Measurements from ENCODE around the gene ABCA1. TPM values are rescaled to one million over a fixed set of nuclear protein-coding genes. Genes with fewer than 3 reads are reported as not detected.
A peak's percentile ranks its signal among the peaks of the same experiment; 100 is the strongest.

Gene ABCA1
- total RNA-seq, 2 experiments from 2014 or later, result 0.93 to 1.6 TPM

DNA sequence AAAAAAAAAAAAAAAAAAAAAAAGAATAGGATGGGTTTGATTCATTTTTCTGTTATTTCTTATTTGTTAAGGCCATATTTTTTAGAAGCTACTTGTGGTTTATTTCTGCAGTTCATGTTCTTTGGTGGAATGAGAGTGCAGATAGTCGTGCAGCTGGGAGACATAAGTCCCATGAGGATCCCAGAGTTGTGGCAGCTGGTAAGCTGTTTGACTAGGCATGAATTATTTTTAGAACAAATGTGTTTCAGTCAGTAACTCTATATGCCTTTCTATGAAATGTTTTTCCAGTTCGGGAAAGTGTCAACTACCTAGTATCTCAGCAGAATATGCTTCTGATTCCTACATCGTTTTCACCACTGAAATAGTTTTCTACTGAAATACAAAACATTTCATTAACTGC lies 169.0 kb downstream of the ABCA1 start:
- Mint-ChIP-seq H3K4me3 (no peak overlapping the region), H3K27ac (no peak overlapping the region), H3K9me3 (no peaks in the 10 kb centered on the region), H3K36me3 (ENCODE audit: low read depth) (peaks cover 8% of the 10 kb centered on the region), H3K27me3 (no peaks in the 10 kb centered on the region), H3K4me1 (peaks cover 4% of the 10 kb centered on the region)
- no peak for DNase-seq
- CTCF ChIA-PET, result no interaction called here
- POLR2A ChIA-PET, result interaction anchor here (1.2 kb wide), 1 partner anchor 10 kb away, joined by 3 read pairs; no protein-coding TSS in a partner anchor

DNA sequence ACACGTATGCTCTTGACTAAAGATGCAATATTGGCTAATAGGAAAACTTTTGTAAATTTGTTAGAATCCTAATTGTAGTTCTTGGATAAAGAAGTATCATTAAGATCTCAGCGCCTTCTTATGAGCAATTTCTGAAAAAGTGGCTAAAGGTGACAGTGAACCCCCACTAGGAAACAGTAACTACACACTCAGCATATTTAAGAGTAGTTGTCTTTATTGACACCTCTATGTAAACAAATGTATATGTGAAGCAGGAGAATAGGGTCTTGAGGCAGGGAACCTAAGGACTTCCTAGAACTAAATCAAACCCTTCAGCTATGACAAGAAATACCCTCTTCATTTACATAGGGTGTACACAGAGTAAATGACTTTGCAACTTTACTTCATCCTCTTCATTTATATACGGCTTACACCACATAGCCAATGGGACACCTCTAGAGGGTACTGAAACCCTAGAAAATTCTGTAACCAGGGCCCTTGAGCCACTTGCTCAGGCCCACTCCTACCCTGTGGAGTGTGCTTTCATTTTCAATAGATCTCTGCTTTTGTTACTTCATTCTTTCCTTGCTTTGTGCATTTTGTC lies 177.7 kb downstream of the ABCA1 start:
- POLR2A ChIA-PET, result interaction anchor here (4.4 kb wide), 1 partner anchor 12 kb away, joined by 57 read pairs; the partner anchor contains the start of gene NIPSNAP3B
- H3K9me3 Mint-ChIP-seq, result no peaks in the 10 kb centered on the region
- DNase-seq, result no peak
- H3K27ac Mint-ChIP-seq, result no peak overlapping the region
- peaks cover 29% of the 10 kb centered on the region for H3K36me3 Mint-ChIP-seq (ENCODE audit: low read depth)
- peaks cover 26% of the 10 kb centered on the region for H3K4me1 Mint-ChIP-seq
- CTCF ChIA-PET, result no interaction called here
- no peaks in the 10 kb centered on the region for H3K27me3 Mint-ChIP-seq
- no peak overlapping the region for H3K4me3 Mint-ChIP-seq

DNA sequence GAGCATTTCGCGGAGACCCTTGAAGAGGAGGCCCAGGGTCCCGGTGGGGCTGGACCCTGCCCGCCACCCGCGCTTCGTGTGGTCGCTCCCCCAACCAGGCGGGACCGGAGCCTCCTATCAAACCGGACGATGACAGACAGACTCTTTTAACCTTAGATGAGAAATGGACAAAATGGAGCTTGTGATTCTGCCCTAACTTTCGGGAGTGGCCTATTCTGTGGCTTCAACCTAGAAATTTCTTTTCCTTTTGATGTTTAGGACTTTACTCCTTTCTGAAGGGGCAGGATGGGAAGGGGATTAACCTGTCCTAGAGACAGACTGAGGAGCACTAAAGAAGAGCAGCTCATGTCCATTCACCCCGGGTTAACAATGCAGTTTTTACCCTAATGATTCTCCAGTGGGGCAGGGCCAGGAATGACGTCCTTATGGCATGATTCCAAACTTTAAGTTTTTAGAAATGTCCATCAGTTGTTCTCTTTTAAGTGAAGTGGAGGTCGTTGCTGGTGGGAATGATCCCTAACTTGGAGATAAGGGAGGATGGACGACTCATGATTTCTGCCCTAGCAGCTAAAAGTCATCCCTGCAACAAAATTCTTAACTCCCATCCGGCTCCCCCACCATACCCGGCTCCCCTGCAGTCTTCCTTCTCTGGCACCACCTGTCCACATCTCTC lies 179.5 kb downstream of the ABCA1 start:
- Mint-ChIP-seq H3K36me3 (ENCODE audit: low read depth) (peaks cover 21% of the 10 kb centered on the region), H3K27ac (peak overlapping the region; percentile 98), H3K27me3 (peaks cover 2% of the 10 kb centered on the region), H3K9me3 (no peaks in the 10 kb centered on the region), H3K4me3 (peak overlapping the region; percentile 98), H3K4me1 (peaks cover 26% of the 10 kb centered on the region)
- no peak for DNase-seq
- CTCF ChIA-PET, result interaction anchor here (0.8 to 1.9 kb wide), 5 partner anchors 14 to 657 kb away, joined by 3 to 15 read pairs (median 4); partner anchors contain the start of genes NIPSNAP3B, SLC44A1 and SMC2
- POLR2A ChIA-PET, result interaction anchor here (0.9 to 4.4 kb wide), 9 partner anchors 7 to 655 kb away, joined by 3 to 57 read pairs (median 5); partner anchors contain the start of genes NIPSNAP3B, SLC44A1 and SMC2

DNA sequence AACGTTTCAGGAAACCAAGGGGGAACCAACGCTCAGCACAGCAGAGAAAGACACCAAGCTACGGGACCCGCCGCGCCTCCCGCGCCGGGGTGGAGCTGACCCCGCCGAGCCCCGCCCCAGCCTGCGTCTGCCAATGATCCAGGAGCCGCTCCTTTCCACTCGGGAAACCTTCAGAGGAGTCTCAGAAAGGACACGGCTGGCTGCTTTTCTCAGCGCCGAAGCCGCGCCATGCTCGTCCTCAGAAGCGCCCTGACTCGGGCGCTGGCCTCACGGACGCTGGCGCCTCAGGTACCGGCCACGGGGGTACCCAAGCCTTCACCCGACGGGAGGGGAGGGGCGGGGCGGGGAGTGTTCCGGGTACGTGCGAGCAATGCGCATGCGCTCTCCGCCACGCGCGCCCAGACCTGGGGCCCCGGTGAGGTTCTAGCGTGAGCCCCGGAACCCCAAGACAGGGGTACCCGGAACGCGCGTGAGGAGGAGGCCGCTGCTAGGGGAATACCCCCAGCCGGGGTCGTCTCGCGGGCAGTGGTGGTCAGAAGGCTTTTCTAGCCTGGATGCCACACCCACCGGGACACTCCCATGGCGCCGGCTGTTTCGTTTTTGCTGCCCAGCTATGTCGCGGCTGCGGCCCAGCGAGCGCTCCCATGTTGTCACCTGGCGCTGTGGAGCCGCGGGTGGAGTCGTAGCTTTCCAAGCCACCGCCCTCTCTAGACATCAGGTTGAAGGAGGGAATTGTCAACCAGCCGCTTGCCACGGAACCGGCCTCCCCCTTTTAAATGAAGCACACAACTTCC lies 180.2 kb downstream of the ABCA1 start, which contains the start of gene NIPSNAP3A:
Gene NIPSNAP3A, plus strand, starts transcription at position 119 of the 794 bp plus-strand sequence. Its CDS starts 110 bp downstream, at position 229.
- Mint-ChIP-seq H3K4me1 (peaks cover 28% of the 10 kb centered on the region), H3K9me3 (no peaks in the 10 kb centered on the region), H3K27ac (peak within 1 kb of the TSS; percentile 98), H3K36me3 (ENCODE audit: low read depth) (peaks cover 18% of the 10 kb centered on the region), H3K4me3 (peak within 1 kb of the TSS; percentile 98), H3K27me3 (peaks cover 2% of the 10 kb centered on the region)
- DNase-seq, result peak; percentile 88
- ChIA-PET POLR2A (interaction anchor here (0.9 to 4.4 kb wide), 9 partner anchors 8 to 654 kb away, joined by 3 to 57 read pairs (median 5); partner anchors contain the start of genes NIPSNAP3B, SLC44A1 and SMC2), CTCF (interaction anchor here (0.8 to 1.9 kb wide), 5 partner anchors 15 to 657 kb away, joined by 3 to 15 read pairs (median 3); partner anchors contain the start of genes NIPSNAP3B and SMC2)

DNA sequence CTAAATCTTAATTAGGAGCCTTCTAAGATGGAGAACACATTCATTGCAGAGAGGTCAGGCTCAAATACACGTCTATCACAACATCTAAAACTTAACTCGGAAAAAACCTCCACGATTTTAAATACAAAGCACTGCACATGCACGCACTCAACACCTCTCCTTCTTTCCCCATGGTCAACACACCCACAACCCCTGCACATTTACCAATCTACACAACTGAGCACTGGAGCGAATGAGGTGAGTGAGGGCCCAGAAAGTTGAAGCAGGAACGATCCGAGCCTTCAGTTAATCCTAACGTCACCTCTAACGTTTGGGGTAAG lies 180.8 kb downstream of the ABCA1 start:
- Mint-ChIP-seq H3K4me1 (peaks cover 28% of the 10 kb centered on the region), H3K27ac (peak overlapping the region; percentile 98), H3K4me3 (peak overlapping the region; percentile 98), H3K9me3 (no peaks in the 10 kb centered on the region), H3K27me3 (peaks cover 2% of the 10 kb centered on the region), H3K36me3 (ENCODE audit: low read depth) (peaks cover 12% of the 10 kb centered on the region)
- POLR2A ChIA-PET, result interaction anchor here (2.1 to 4.4 kb wide), 5 partner anchors 9 to 654 kb away, joined by 5 to 57 read pairs (median 12); partner anchors contain the start of genes NIPSNAP3B, SLC44A1 and SMC2
- no peak for DNase-seq
- CTCF ChIA-PET, result interaction anchor here (1.1 to 1.9 kb wide), 2 partner anchors 16 to 651 kb away, joined by 3 to 15 read pairs; partner anchors contain the start of gene NIPSNAP3B

DNA sequence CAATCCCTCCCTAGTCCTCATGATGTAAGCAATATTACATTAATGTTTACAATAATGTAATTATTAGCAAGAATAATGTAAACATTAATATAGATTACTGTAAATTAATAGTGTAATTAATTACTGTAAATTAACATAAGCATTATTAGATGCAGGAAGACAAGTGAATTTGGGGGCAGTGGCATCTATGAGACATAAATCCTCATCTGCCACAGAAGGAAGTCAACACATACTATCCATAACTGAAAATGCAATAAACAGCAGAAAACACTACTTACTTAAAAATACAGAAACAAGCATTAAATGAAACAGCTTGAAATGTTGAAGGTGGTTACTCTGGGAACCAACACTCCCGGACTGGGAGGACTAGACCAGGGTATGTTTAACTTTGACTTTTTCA lies 181.2 kb downstream of the ABCA1 start:
- H3K4me1 Mint-ChIP-seq, result peaks cover 28% of the 10 kb centered on the region
- ChIA-PET CTCF (interaction anchor here (1.1 to 1.3 kb wide), 2 partner anchors 17 to 651 kb away, joined by 3 read pairs; partner anchors contain the start of gene NIPSNAP3B), POLR2A (interaction anchor here (2.1 to 4.4 kb wide), 5 partner anchors 9 to 653 kb away, joined by 5 to 57 read pairs (median 12); partner anchors contain the start of genes NIPSNAP3B, SLC44A1 and SMC2)
- peaks cover 2% of the 10 kb centered on the region for H3K27me3 Mint-ChIP-seq
- H3K36me3 Mint-ChIP-seq (ENCODE audit: low read depth), result peaks cover 9% of the 10 kb centered on the region
- no peak for DNase-seq
- peak overlapping the region; percentile 98 for H3K4me3 Mint-ChIP-seq
- H3K9me3 Mint-ChIP-seq, result no peaks in the 10 kb centered on the region
- H3K27ac Mint-ChIP-seq, result peak overlapping the region; percentile 98

DNA sequence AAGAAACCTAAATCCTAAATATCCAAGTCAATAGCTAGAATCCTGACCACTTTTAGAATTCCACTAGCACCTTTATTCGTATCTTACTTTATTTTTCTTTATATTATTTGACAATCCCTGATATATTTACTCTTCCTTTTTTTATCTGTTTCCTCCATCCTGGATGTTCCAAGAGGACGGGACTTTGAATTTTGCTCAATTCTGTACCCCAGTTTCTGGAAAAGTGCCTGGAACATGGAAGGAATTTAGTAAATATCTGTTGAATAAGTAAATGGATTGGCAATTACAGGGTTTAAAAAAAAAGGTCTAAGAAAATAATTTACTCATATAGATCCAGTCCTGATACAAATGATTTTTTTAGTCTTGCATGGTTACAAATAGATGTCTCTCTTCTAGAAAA lies 181.7 kb downstream of the ABCA1 start:
- Mint-ChIP-seq H3K9me3 (no peaks in the 10 kb centered on the region), H3K36me3 (ENCODE audit: low read depth) (peaks cover 4% of the 10 kb centered on the region), H3K4me3 (no peak overlapping the region), H3K27me3 (peaks cover 2% of the 10 kb centered on the region), H3K27ac (no peak overlapping the region), H3K4me1 (peaks cover 28% of the 10 kb centered on the region)
- CTCF ChIA-PET, result interaction anchor here (1.3 kb wide), 2 partner anchors 15 to 17 kb away, joined by 3 read pairs; partner anchors contain the start of gene NIPSNAP3B
- DNase-seq, result no peak
- POLR2A ChIA-PET, result interaction anchor here (2.1 to 4.4 kb wide), 5 partner anchors 9 to 653 kb away, joined by 5 to 57 read pairs (median 12); partner anchors contain the start of genes NIPSNAP3B, SLC44A1 and SMC2

DNA sequence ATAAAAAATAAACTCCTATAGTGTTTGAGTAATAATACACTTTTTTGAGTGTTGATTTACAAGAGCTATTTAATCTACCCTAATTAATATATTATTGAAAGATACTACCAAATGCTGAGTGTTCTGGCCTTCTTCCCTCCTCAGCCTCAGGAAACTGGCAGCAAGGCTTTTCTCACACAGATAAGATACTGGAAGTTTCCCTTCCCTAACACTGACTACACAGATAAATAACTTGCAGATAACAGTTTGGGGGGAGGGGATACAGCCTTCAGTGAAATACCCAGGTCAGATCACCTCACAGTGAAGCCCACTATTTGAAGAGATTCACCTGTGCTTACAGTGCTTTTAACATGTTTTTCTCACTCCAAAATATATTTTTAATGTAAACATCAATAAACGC lies 182.1 kb downstream of the ABCA1 start:
- peaks cover 2% of the 10 kb centered on the region for H3K36me3 Mint-ChIP-seq (ENCODE audit: low read depth)
- H3K9me3 Mint-ChIP-seq, result no peaks in the 10 kb centered on the region
- H3K27me3 Mint-ChIP-seq, result peaks cover 2% of the 10 kb centered on the region
- H3K4me3 Mint-ChIP-seq, result no peak overlapping the region
- peaks cover 27% of the 10 kb centered on the region for H3K4me1 Mint-ChIP-seq
- no peak overlapping the region for H3K27ac Mint-ChIP-seq
- POLR2A ChIA-PET, result interaction anchor here (1.6 to 4.2 kb wide), 2 partner anchors 18 to 652 kb away, joined by 4 to 32 read pairs; partner anchors contain the start of genes NIPSNAP3B and SMC2
- DNase-seq, result no peak
- CTCF ChIA-PET, result interaction anchor here (1.3 kb wide), 2 partner anchors 16 to 18 kb away, joined by 3 read pairs; partner anchors contain the start of gene NIPSNAP3B

DNA sequence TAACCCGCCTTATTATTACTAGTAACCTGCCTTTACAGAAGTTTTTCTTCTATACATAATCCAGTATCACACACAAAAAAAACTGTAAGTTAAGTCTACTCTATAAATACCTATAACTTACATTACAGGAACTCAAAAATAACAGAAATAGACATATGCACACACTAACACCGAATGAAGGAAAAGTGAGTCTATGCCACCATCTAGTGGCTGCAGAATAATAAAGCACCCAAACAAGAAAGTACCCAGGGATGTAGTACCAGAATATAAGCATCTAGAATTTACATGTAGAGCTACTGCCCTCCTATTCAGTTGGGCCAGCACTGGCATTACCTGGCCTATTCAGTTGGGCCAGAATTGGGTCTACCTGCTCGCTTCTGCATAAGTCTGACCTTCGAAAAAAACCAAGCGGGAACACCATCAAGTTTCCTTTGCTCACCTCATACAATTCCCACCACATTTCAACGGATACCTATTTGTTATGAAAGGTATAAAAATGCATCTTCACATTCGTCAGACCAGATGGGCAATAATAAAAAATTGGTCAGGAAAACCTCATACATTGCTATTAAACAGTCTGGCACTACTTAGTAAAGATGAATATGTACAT lies 184.5 kb downstream of the ABCA1 start:
- Mint-ChIP-seq H3K4me1 (peaks cover 12% of the 10 kb centered on the region), H3K9me3 (no peaks in the 10 kb centered on the region), H3K4me3 (no peak overlapping the region), H3K36me3 (ENCODE audit: low read depth) (no peaks in the 10 kb centered on the region), H3K27me3 (peaks cover 2% of the 10 kb centered on the region), H3K27ac (no peak overlapping the region)
- ChIA-PET POLR2A (no interaction called here), CTCF (interaction anchor here (1.3 to 1.7 kb wide), 2 partner anchors 13 to 20 kb away, joined by 5 to 6 read pairs; partner anchors contain the start of gene NIPSNAP3B)
- peak; percentile 30 for DNase-seq

DNA sequence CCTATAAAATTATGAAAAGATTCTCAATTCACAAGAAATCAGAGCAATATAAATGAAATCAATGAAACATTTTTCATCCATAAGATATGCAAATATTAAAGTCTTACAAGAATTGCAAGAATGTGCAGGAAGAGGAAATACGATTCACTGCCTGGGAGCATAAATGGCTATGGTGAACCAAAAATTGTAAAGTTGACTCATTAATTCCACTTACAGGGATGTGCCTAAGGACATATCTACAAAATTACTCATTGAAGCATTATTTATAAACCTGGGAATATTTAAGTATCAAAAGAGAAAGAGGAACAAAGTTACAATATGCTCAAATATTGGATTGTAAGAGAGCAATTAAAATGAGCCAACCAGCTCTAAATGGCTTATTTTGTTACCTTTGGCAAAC lies 187.3 kb downstream of the ABCA1 start:
- Mint-ChIP-seq H3K36me3 (ENCODE audit: low read depth) (no peaks in the 10 kb centered on the region), H3K27me3 (peaks cover 2% of the 10 kb centered on the region), H3K4me1 (peaks cover 2% of the 10 kb centered on the region), H3K4me3 (no peak overlapping the region), H3K27ac (no peak overlapping the region), H3K9me3 (no peaks in the 10 kb centered on the region)
- CTCF ChIA-PET, result no interaction called here
- DNase-seq, result no peak
- POLR2A ChIA-PET, result no interaction called here

DNA sequence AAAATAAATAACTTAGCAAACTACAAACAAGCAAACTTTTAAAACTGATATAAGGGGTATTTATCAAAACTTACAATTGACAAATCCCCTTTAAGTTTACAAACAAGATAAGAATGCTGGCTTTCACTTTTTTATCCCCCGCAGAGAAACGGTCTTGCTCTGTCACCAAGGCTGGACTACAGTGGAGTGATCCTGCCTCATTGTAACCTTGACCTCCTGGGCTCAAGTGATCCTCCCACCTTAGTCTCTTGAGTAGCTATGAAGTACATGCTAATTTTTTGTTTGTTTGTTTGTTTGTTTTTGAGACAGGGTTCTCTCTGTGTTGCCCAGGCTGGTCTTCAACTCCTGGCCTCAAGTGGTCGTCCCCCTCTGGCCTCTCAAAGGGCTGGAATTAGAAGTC lies 189.5 kb downstream of the ABCA1 start:
- H3K9me3 Mint-ChIP-seq, result no peaks in the 10 kb centered on the region
- H3K4me1 Mint-ChIP-seq, result peaks cover 2% of the 10 kb centered on the region
- POLR2A ChIA-PET, result no interaction called here
- no peak overlapping the region for H3K27ac Mint-ChIP-seq
- H3K4me3 Mint-ChIP-seq, result no peak overlapping the region
- no peak for DNase-seq
- no peaks in the 10 kb centered on the region for H3K36me3 Mint-ChIP-seq (ENCODE audit: low read depth)
- H3K27me3 Mint-ChIP-seq, result no peaks in the 10 kb centered on the region
- CTCF ChIA-PET, result no interaction called here
